GM12878 (cell line): ENCODE results near the gene CALHM3. TPM values are rescaled to one million over a fixed set of nuclear protein-coding genes. Genes with fewer than 3 reads are reported as not detected.
A peak's percentile ranks its signal among the peaks of the same experiment; 100 is the strongest.

Source experiments
- ATAC-seq: fragments of 200-7000 bp; cut with Tn5 transposase; 3 replicates; pipeline ENCODE4 v1.9.1; 2020; ENCODE audit warnings: mild to moderate bottlenecking, moderate library complexity
- BruUV-seq: library from RNA; stranded (reverse); fragments of 400-500 nt; replicated peaks from 2 replicates; lab custom pipeline; 2021; lab: Mats Ljungman, UMichigan
- CTCF ChIA-PET: fragments of 300-600 bp; sonication (Branson Sonifier 250); formaldehyde crosslinking; extraction: SDS; loops from one replicate; lab custom pipeline; 2021; ENCODE audit warnings: inconsistent platforms; lab: Yijun Ruan, JAX
- POLR2A ChIA-PET: fragments of 350-600 bp; formaldehyde crosslinking; extraction: SDS; loops from one replicate; lab custom pipeline; 2021; ENCODE audit warnings: inconsistent platforms; lab: Charles Lee
- RAD21 ChIA-PET: fragments of 300-600 bp; sonication (Branson Sonifier 250); formaldehyde crosslinking; loops from one replicate; lab custom pipeline; 2023; ENCODE audit warnings: antibody characterized with exemption; ENCODE audit not compliant: unreplicated experiment; lab: Charles Lee
- SMC1A ChIA-PET: fragments of 300-600 bp; sonication (Branson Sonifier 250); formaldehyde crosslinking; loops from one replicate; lab custom pipeline; 2023; ENCODE audit not compliant: unreplicated experiment, uncharacterized antibody; lab: Charles Lee
- DNase-seq: peaks from one replicate; pipeline ENCODE4 v3.0.0-alpha.2; 2011; ENCODE audit warnings: low read depth, low spot score
- FAIRE-seq: peaks from 3 replicates; lab custom pipeline; 2011; peaks lifted over from hg19 to GRCh38; lab: Jason Lieb, UNC
- H2AFZ ChIP-seq: 2 replicates; pipeline ENCODE4 v1.6.0; 2011; ENCODE audit warnings: low read depth, low read length, control low read depth; ENCODE audit not compliant: control insufficient read depth
- H3K27ac ChIP-seq: 2 replicates; pipeline ENCODE4 v1.5.1; 2011; ENCODE audit warnings: control low read depth; ENCODE audit not compliant: control insufficient read depth, insufficient read depth
- H3K27me3 ChIP-seq, 2 experiments: replicated peaks in 1 of 2; 2 replicates each; pipeline versions ENCODE4 v1.6.0 to v1.6.1; 2011; ENCODE audit warnings: low read length in 1 of 2; ENCODE audit not compliant: control insufficient read depth in 2 of 2, insufficient read depth in 2 of 2
- H3K36me3 ChIP-seq, 2 experiments: 2 replicates each; pipeline ENCODE4 v1.5.1; 2011; ENCODE audit warnings: low read length in 1 of 2; ENCODE audit not compliant: control insufficient read depth in 2 of 2, insufficient read depth in 2 of 2
- H3K4me1 ChIP-seq: 2 replicates; pipeline ENCODE4 v1.6.1; 2011; ENCODE audit warnings: mild to moderate bottlenecking, low read length, moderate library complexity, mixed read lengths; ENCODE audit not compliant: control insufficient read depth, insufficient read depth
- H3K4me2 ChIP-seq: 2 replicates; pipeline ENCODE4 v1.6.0; 2011; ENCODE audit warnings: control low read depth; ENCODE audit not compliant: control insufficient read depth, insufficient read depth
- H3K4me3 ChIP-seq: fragments of 200-600 bp; sonication (generic); 2 replicates; pipeline ENCODE4 v1.5.1; 2016
- H3K79me2 ChIP-seq: 2 replicates; pipeline ENCODE4 v1.6.0; 2011; ENCODE audit warnings: low read length; ENCODE audit not compliant: control insufficient read depth, insufficient read depth
- H3K9ac ChIP-seq: 2 replicates; pipeline ENCODE4 v1.8.0; 2011; ENCODE audit warnings: low read length, control low read depth, mixed read lengths; ENCODE audit not compliant: control insufficient read depth, insufficient read depth
- H3K9me3 ChIP-seq: replicated peaks from 3 replicates; pipeline ENCODE4 v1.5.1; 2011; ENCODE audit warnings: mild to moderate bottlenecking, low read length; ENCODE audit not compliant: control insufficient read depth, insufficient read depth
- H4K20me1 ChIP-seq: 2 replicates; pipeline ENCODE4 v1.6.0; 2011; ENCODE audit not compliant: control insufficient read depth, insufficient read depth
- EZH2 ChIP-seq: IDR thresholded peaks from 2 replicates; pipeline ENCODE4 v1.6.1; 2012; ENCODE audit warnings: low read depth, mild to moderate bottlenecking, control low read depth, inconsistent platforms, low read length, borderline replicate concordance; ENCODE audit not compliant: control insufficient read depth
- MEF2A ChIP-seq: IDR thresholded peaks from 2 replicates; pipeline ENCODE4 v1.6.1; 2011; ENCODE audit warnings: low read depth, mild to moderate bottlenecking, low read length, moderate library complexity; ENCODE audit not compliant: insufficient read depth
- POLR2A ChIP-seq: IDR thresholded peaks from 2 replicates; pipeline ENCODE4 v1.6.1; 2011; ENCODE audit warnings: low read depth, mild to moderate bottlenecking, low read length
- WGBS: methylation state at CpG from one replicate; pipeline ENCODE4 v1.1.6; 2016; ENCODE audit warnings: low lambda C conversion rate; ENCODE audit not compliant: insufficient replicate concordance, insufficient coverage; ENCODE audit errors: missing lambda C conversion rate; 5-methylcytosine and 5-hydroxymethylcytosine counted together
- in situ Hi-C: fragments of 300-500 bp; cut with MboI; formaldehyde crosslinking; loops from 9 replicates; pipeline ENCODE4 v1.14.3; 2018; ENCODE audit warnings: mixed read lengths
- intact Hi-C: fragments of 100-400 bp; cut with micrococcal nuclease; formaldehyde crosslinking; loops from one replicate; pipeline ENCODE4 v1.14.2; 2022; ENCODE audit not compliant: unreplicated experiment
- polyA plus RNA-seq, 11 experiments: library from polyadenylated mRNA; depleted of rRNA in 4 of 11; unstranded in 6 of 11; stranded (reverse) in 5 of 11; fragments of >200 nt; fragmentation: Nextera tagmentation in 4 of 11; fragmentation: Illumina TruSeq in 1 of 11; extraction: Ambion mirVana in 4 of 11; extraction: Trizol in 1 of 11; gene quantifications; 1 replicate in 1 of 11; 2 replicates in 10 of 11; pipeline versions ENCODE4 v1.2.1 to v1.2.3, GENCODE V29; 2011 to 2016; ENCODE audit warnings: inconsistent platforms in 2 of 11, missing spikeins in 2 of 11, low read depth in 1 of 11
- total RNA-seq, 4 experiments: library from RNA; depleted of rRNA in 3 of 4; stranded (reverse); fragments of >200 nt in 3 of 4; fragmentation: Illumina TruSeq in 1 of 4; extraction: Trizol in 1 of 4; gene quantifications; 2 replicates each; pipeline versions ENCODE4 v1.2.1 to v1.2.3, GENCODE V29; 2013 to 2021

CALHM3 gene
- total and polyA plus RNA-seq, 10 of the 15 experiments (the other 5 are each of a cell fraction or from before 2014, with no cell fraction given): 0.03 to 0.42 (median 0.11) TPM; not detected in 5

- H3K79me2 ChIP-seq: peaks cover 4% of the 10 kb centered on the region; the same call in 1 of the 2 replicates
- SMC1A ChIA-PET: no interaction called here
- no peak overlapping the region for H2AFZ ChIP-seq
- RAD21 ChIA-PET: interaction anchor here (1.2 kb wide), 1 partner anchor 33 kb away, joined by 3 read pairs; no protein-coding TSS in a partner anchor
- H3K27me3 ChIP-seq: no peaks in the 10 kb centered on the region
- FAIRE-seq: no peak
- intact Hi-C loops (no loop called here), in situ Hi-C loops (no loop called here)
- H3K27ac ChIP-seq: no peak overlapping the region
- WGBS: 89% methylated on average over 23 of the region's 23 CpGs
- no peak overlapping the region for H3K4me3 ChIP-seq
- H3K4me1 ChIP-seq: 0 out of 2 replicates have a peak, but pooled peaks cover 2% of the 10 kb centered on the region
- no peaks in the 10 kb centered on the region for H3K9me3 ChIP-seq
- CTCF ChIA-PET: interaction anchor here (1.4 to 17.8 kb wide), 2 partner anchors 26 to 34 kb away, joined by 4 to 163 read pairs; partner anchors contain the start of gene CALHM3
- no peak for DNase-seq
- no peak overlapping the region for H3K9ac ChIP-seq
- no peak for ATAC-seq
- TF ChIP-seq MEF2A (no peak), POLR2A (peak; percentile 61)
- H3K4me2 ChIP-seq: no peak overlapping the region
- no peaks in the 10 kb centered on the region; the same call in 1 of the 2 replicates for H4K20me1 ChIP-seq
- H3K36me3 ChIP-seq: peaks cover 33 to 47% of the 10 kb centered on the region in 2 experiments
- POLR2A ChIA-PET: no interaction called here
- BruUV-seq: no TSS peak
These were observed 35.4 kb downstream of the CALHM3 start for GRCh38 chr10:103443475-103444185.

- H3K27ac ChIP-seq: no peak overlapping the region
- no peaks in the 10 kb centered on the region for H3K27me3 ChIP-seq
- no peak overlapping the region for H3K4me2 ChIP-seq
- ChIA-PET POLR2A (interaction anchor here (0.5 to 1.5 kb wide), 2 partner anchors 9 to 127 kb away, joined by 4 to 6 read pairs; no protein-coding TSS in a partner anchor), RAD21 (interaction anchor here (0.9 kb wide), 1 partner anchor 35 kb away, joined by 3 read pairs; no protein-coding TSS in a partner anchor), CTCF (interaction anchor here (0.7 to 17.8 kb wide), 3 partner anchors 15 to 36 kb away, joined by 3 to 163 read pairs (median 3); partner anchors contain the start of gene CALHM3), SMC1A (interaction anchor here (1.0 kb wide), 1 partner anchor 34 kb away, joined by 3 read pairs; no protein-coding TSS in a partner anchor)
- in situ Hi-C loops: no loop called here
- H2AFZ ChIP-seq: no peak overlapping the region
- intact Hi-C loops: no loop called here
- FAIRE-seq: no peak
- WGBS: 85% methylated on average over 13 of the region's 13 CpGs
- ATAC-seq: no peak
- H3K4me3 ChIP-seq: no peak overlapping the region
- no peak for TF ChIP-seq EZH2
- BruUV-seq: no TSS peak
- no peaks in the 10 kb centered on the region for H3K79me2 ChIP-seq
- no peak for DNase-seq
- no peaks in the 10 kb centered on the region for H3K9me3 ChIP-seq
- peaks cover 40 to 52% of the 10 kb centered on the region in 2 experiments for H3K36me3 ChIP-seq
- 0 out of 2 replicates have a peak, but pooled peaks cover 2% of the 10 kb centered on the region for H3K4me1 ChIP-seq
- H3K9ac ChIP-seq: no peak overlapping the region
- no peaks in the 10 kb centered on the region for H4K20me1 ChIP-seq
These were observed 37.0 kb downstream of the CALHM3 start for GRCh38 chr10:103442031-103442461.
